Esophagus (tissue), 2 donors: ENCODE data around the gene DPP8. TPM values are rescaled to one million over a fixed set of nuclear protein-coding genes. Genes with fewer than 3 reads are reported as not detected.
"Not testable (repeated sequence)": the region's sequence is repeated elsewhere in the genome, so short reads cannot be mapped to it uniquely, and the experiment has no call there.

Source experiments
- H3K27ac ChIP-seq, 2 donors: one replicate each; pipeline ENCODE4 v1.5.1; 2013; ENCODE audit warnings: low read depth in 2 of 2, mild to moderate bottlenecking in 2 of 2, inconsistent platforms in 1 of 2, low read length in 1 of 2, moderate library complexity in 1 of 2
- H3K27me3 ChIP-seq, 2 donors: one replicate each; pipeline ENCODE4 v1.6.1; 2013; ENCODE audit warnings: low read length in 2 of 2, control low read depth in 1 of 2, mild to moderate bottlenecking in 1 of 2; ENCODE audit not compliant: insufficient read depth in 2 of 2, control insufficient read depth in 1 of 2
- H3K36me3 ChIP-seq, 2 donors: one replicate each; pipeline ENCODE4 v1.6.1; 2013; ENCODE audit warnings: low read length in 1 of 2; ENCODE audit not compliant: control insufficient read depth in 2 of 2, insufficient read depth in 2 of 2
- H3K4me1 ChIP-seq, 2 donors: one replicate each; pipeline ENCODE4 v1.6.1; 2013; ENCODE audit warnings: low read length in 1 of 2; ENCODE audit not compliant: control insufficient read depth in 2 of 2, insufficient read depth in 2 of 2
- H3K4me3 ChIP-seq, 2 donors: one replicate each; pipeline ENCODE4 v1.5.1; 2013; ENCODE audit warnings: low read length in 2 of 2, mild to moderate bottlenecking in 2 of 2, low read depth in 1 of 2, moderate library complexity in 1 of 2
- H3K9me3 ChIP-seq, 2 donors: one replicate each; pipeline ENCODE4 v1.6.1; 2013; ENCODE audit warnings: mild to moderate bottlenecking in 2 of 2, low read depth in 1 of 2, low read length in 1 of 2, moderate library complexity in 1 of 2; ENCODE audit not compliant: control insufficient read depth in 2 of 2, insufficient read depth in 1 of 2
- WGBS, 2 donors: extraction: QIAGEN DNeasy Blood & Tissue Kit; methylation state at CpG; one replicate each; pipeline ENCODE4 v1.1.7; 2013; 5-methylcytosine and 5-hydroxymethylcytosine counted together
- polyA plus RNA-seq, 2 donors: library from polyadenylated mRNA; stranded (reverse); fragments of 200-250 nt; gene quantifications; one replicate each; pipeline ENCODE4 v1.2.3, GENCODE V29; 2013
- donor health status: healthy with polysubstance abuse.
- donor health status: Bipolar disorder and iron deficiency.

Gene DPP8
- polyA plus RNA-seq, 2 donors: 5.6 to 6.4 TPM

GRCh38 chr15:65400760-65401610, 116.5 kb downstream of the DPP8 start:
- no peak overlapping the region for H3K4me3 ChIP-seq
- H3K9me3 ChIP-seq: no peaks in the 10 kb centered on the region
- no peaks in the 10 kb centered on the region for H3K36me3 ChIP-seq
- no peak overlapping the region for H3K27ac ChIP-seq
- WGBS, 2 donors: 23 to 24% methylated on average over 11 of the region's 11 CpGs
- H3K4me1 ChIP-seq: peaks cover 0 to 4% of the 10 kb centered on the region in 2 donors
- H3K27me3 ChIP-seq: peaks cover 0 to 5% of the 10 kb centered on the region in 2 donors

- WGBS, 2 donors: 69 to 70% methylated on average over 2 of the region's 2 CpGs
- H3K27me3 ChIP-seq: peaks cover 5 to 8% of the 10 kb centered on the region in 2 donors
Observed at GRCh38 chr15:65399997-65400396, 117.5 kb downstream of the DPP8 start.

GRCh38 chr15:65399001-65399706, 118.3 kb downstream of the DPP8 start:
- H3K4me1 ChIP-seq: peaks cover 3 to 6% of the 10 kb centered on the region in 2 donors
- H3K27me3 ChIP-seq: peaks cover 5 to 14% of the 10 kb centered on the region in 2 donors
- no peak overlapping the region for H3K27ac ChIP-seq
- no peak overlapping the region for H3K4me3 ChIP-seq
- H3K36me3 ChIP-seq: no peaks in the 10 kb centered on the region
- whole genome bisulfite sequencing, 2 donors: 77 to 86% methylated on average over 11 of the region's 11 CpGs
- H3K9me3 ChIP-seq: no peaks in the 10 kb centered on the region

More at GRCh38 chr15:65399997-65400396, 117.5 kb downstream of the DPP8 start:
- H3K27ac ChIP-seq: no peak overlapping the region
- H3K4me1 ChIP-seq: peaks cover 3 to 6% of the 10 kb centered on the region in 2 donors
- no peaks in the 10 kb centered on the region for H3K36me3 ChIP-seq
- H3K9me3 ChIP-seq: no peaks in the 10 kb centered on the region
- H3K4me3 ChIP-seq: no peak overlapping the region

- not testable (repeated sequence) for H3K4me3 ChIP-seq, H3K9me3 ChIP-seq, H3K36me3 ChIP-seq, H3K27ac ChIP-seq, H3K4me1 ChIP-seq
- 93 to 94% methylated on average over 16 of the region's 16 CpGs for WGBS, 2 donors
- H3K27me3 ChIP-seq: peaks cover 5 to 14% of the 10 kb centered on the region in 2 donors
Observed at GRCh38 chr15:65398486-65398885, 119.0 kb downstream of the DPP8 start.

GRCh38 chr15:65396965-65397317, 120.5 kb downstream of the DPP8 start:
- peaks cover 3 to 6% of the 10 kb centered on the region in 2 donors for H3K4me1 ChIP-seq
- H3K4me3 ChIP-seq: no peak overlapping the region
- H3K27ac ChIP-seq: no peak overlapping the region
- 33 to 41% methylated on average over 10 of the region's 10 CpGs for WGBS, 2 donors
- peaks cover 5 to 14% of the 10 kb centered on the region in 2 donors for H3K27me3 ChIP-seq
- H3K36me3 ChIP-seq: no peaks in the 10 kb centered on the region
- H3K9me3 ChIP-seq: no peaks in the 10 kb centered on the region

GRCh38 chr15:65396283-65396964, 121.1 kb downstream of the DPP8 start:
- H3K4me3 ChIP-seq: no peak overlapping the region

GRCh38 chr15:65395567-65396202, 121.8 kb downstream of the DPP8 start:
- Histone ChIP-seq H3K9me3 (no peaks in the 10 kb centered on the region), H3K27ac (no peak overlapping the region), H3K4me3 (no peak overlapping the region), H3K36me3 (no peaks in the 10 kb centered on the region), H3K27me3 (peaks cover 5 to 14% of the 10 kb centered on the region in 2 donors), H3K4me1 (peaks cover 3 to 6% of the 10 kb centered on the region in 2 donors)
- 18 to 24% methylated on average over 53 to 72 of the region's 72 CpGs for WGBS, 2 donors

More at GRCh38 chr15:65396283-65396964, 121.1 kb downstream of the DPP8 start:
- H3K4me1 ChIP-seq: peaks cover 3 to 6% of the 10 kb centered on the region in 2 donors
- no peaks in the 10 kb centered on the region for H3K9me3 ChIP-seq
- no peaks in the 10 kb centered on the region for H3K36me3 ChIP-seq
- 33 to 37% methylated on average over 34 of the region's 34 CpGs for WGBS, 2 donors
- H3K27me3 ChIP-seq: peaks cover 5 to 14% of the 10 kb centered on the region in 2 donors
- H3K27ac ChIP-seq: no peak overlapping the region

- 83 to 85% methylated on average over 9 of the region's 9 CpGs for WGBS, 2 donors
- peaks cover 5 to 14% of the 10 kb centered on the region in 2 donors for H3K27me3 ChIP-seq
- H3K27ac ChIP-seq: no peak overlapping the region
- H3K9me3 ChIP-seq: no peaks in the 10 kb centered on the region
- no peak overlapping the region for H3K4me3 ChIP-seq
- peaks cover 3 to 6% of the 10 kb centered on the region in 2 donors for H3K4me1 ChIP-seq
- no peaks in the 10 kb centered on the region for H3K36me3 ChIP-seq
Observed at GRCh38 chr15:65394936-65395335, 122.6 kb downstream of the DPP8 start.

GRCh38 chr15:65394280-65394789, 123.2 kb downstream of the DPP8 start:
- no peaks in the 10 kb centered on the region for H3K36me3 ChIP-seq
- 84 to 87% methylated on average over 11 of the region's 11 CpGs for WGBS, 2 donors
- H3K27ac ChIP-seq: no peak overlapping the region
- H3K4me3 ChIP-seq: no peak overlapping the region
- H3K27me3 ChIP-seq: peaks cover 5 to 14% of the 10 kb centered on the region in 2 donors
- no peaks in the 10 kb centered on the region for H3K9me3 ChIP-seq
- peaks cover 3 to 6% of the 10 kb centered on the region in 2 donors for H3K4me1 ChIP-seq
